IPS-18c (cell line): Measurements from ENCODE around the gene PRKAB2.
"Not testable (repeated sequence)": the region's sequence is repeated elsewhere in the genome, so short reads cannot be mapped to it uniquely, and the experiment has no call there.

ENCODE experiments used
- H3K4me3 ChIP-seq: 2 replicates; pipeline ENCODE4 v1.7.0; 2013; ENCODE audit warnings: low read depth, mild to moderate bottlenecking, low read length, moderate library complexity; ENCODE audit not compliant: insufficient read depth
- H3K9me3 ChIP-seq: one replicate; pipeline ENCODE4 v1.6.1; 2013; ENCODE audit warnings: mild to moderate bottlenecking, low read length, moderate library complexity; ENCODE audit not compliant: control insufficient read depth, insufficient read depth

The PRKAB2 gene

GRCh38 chr1:147129116-147129873 is 43.0 kb downstream of the PRKAB2 start:
- Histone ChIP-seq H3K4me3 (no peak overlapping the region), H3K9me3 (no peaks in the 10 kb centered on the region)

GRCh38 chr1:147124266-147124665 is 48.0 kb downstream of the PRKAB2 start:
- H3K4me3 ChIP-seq, result no peak overlapping the region
- H3K9me3 ChIP-seq, result no peaks in the 10 kb centered on the region

DNA sequence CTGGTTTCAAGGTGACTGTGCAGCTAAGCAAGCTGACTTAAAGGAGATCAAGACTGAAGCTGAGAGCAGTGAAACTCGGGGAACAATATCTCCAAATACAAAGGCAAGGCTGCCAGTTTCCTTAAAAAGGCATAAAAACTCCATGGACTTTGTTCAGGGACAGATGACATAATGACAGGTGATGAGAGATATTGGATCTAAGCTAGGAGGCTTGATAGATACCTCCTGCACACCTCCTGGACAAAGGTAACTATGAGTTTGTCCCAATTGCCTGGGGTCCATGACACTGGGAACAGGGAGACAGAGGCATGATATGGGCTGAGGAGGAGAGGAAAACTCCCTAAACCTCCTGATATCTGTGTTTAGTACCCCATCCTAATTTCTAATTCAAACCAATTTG is 55.2 kb downstream of the PRKAB2 start:
- H3K4me3 ChIP-seq, result no peak overlapping the region
- no peaks in the 10 kb centered on the region for H3K9me3 ChIP-seq

DNA sequence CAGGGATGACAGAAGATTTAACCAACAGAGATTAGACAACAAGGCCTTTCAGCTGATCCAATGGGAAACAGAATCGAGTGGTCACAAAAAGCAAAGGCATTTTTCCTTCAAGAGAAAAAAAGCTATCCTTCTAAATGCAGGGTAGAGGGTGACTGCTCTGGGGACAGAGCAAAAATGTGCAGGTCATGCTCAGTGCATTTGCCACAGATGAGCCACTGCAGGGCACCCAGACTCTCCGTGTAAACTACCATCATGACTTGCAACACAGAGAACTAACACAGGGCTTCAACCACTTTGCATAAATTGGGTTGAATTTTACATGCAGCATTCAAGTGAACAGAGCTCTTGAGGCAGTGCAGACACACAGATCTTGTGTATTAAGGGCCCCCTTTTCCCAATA is 56.8 kb downstream of the PRKAB2 start:
- H3K4me3 ChIP-seq, result no peak overlapping the region
- H3K9me3 ChIP-seq, result no peaks in the 10 kb centered on the region

DNA sequence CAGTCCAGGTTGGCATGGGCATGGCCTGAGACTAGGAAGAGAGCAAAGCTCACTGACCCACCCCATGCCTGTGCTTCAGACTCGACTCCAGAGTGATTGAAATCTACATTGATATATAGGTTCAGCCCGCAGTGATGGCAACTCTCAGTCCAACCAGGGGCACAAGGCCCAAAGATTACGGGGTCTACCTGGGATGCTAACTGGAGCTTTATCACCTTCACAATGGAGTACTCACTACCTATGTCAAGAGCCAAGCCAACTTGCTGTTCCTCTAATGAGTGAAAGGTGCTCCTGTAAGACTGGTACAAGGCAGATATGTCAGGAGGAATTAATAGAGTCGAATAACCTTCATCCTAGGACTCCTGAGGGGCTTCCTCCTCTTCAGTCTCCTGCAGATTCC is 57.2 kb downstream of the PRKAB2 start:
- H3K4me3 ChIP-seq, H3K9me3 ChIP-seq: not testable (repeated sequence)

DNA sequence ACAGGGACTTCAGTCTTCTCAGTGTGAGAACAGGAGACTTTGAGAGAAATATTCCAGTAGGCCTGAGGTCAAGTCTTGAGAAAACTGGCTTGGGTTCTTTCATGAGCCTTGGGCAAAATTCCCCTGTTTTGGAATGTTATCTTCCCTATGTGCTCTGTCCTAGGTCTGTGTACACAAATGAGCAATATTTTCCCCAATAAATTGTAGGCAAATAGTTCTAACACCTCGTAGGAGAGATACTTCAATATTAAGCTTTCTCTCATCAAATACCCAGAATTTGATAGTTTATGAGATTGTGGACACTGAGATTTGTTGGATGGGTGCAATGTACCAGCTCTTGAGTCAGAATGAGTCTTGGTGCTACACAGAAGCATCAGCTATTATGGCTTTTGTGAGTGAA is 57.9 kb downstream of the PRKAB2 start:
- H3K4me3 ChIP-seq, H3K9me3 ChIP-seq: not testable (repeated sequence)

GRCh38 chr1:147111381-147112130 is 60.7 kb downstream of the PRKAB2 start:
- H3K9me3 ChIP-seq, result no peaks in the 10 kb centered on the region
- H3K4me3 ChIP-seq, result no peak overlapping the region

DNA sequence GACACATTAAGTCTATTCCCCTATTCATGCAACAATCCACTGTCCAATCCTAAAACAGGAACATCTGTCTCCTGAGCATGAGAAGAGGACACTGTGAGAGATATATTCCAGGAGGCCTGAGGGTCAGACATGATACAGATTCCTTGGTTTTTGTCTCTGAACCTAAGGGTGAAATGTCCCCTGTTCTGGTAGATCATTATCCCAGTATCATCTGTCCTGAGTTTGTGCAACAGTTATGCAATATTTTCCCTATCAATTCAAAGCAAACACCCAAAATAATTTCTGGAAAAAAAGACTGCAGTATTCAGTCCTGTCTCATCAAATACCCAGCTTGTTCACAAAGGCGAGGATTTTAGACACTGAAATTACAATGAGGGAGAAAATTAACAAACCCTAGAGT is 61.4 kb downstream of the PRKAB2 start:
- no peaks in the 10 kb centered on the region for H3K9me3 ChIP-seq
- H3K4me3 ChIP-seq, result no peak overlapping the region

DNA sequence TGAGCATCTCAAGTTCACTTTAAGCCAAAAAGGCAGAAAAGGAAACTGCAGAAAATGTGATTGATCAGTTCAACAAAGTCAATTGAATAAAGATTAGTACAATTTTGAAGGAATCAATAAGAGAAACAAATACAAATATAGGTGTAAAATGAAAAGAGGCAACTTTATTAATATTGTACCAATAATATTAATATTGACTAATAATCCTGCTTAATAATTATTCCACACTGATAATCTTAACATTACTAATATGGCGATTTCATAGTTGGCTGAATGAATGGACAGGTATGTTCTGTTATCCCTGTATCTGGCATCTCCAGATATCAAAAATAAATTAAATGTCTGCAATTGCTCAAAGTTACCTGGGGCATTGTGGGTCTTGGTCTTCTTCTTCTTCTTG is 61.8 kb downstream of the PRKAB2 start:
- Histone ChIP-seq H3K9me3 (no peaks in the 10 kb centered on the region), H3K4me3 (no peak overlapping the region)

DNA sequence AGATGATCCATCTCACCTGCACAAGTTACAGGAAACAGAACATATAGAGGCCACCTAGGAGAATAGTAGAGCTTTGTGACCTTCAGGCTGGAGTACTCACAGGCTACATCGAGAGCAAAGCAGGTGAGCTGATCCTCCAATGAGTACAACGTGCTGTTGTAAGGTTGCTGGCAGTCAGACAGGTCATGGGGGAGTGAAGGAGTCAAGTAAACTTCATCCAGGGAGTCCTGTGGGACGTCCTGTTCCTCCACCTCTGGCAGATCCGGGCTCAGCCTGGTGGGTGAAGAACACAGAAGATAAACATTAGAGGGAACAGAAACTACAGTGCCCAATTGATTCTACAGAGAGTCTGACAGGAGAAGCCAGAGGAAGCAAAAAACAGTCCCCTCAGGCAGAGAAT is 62.5 kb downstream of the PRKAB2 start:
- no peaks in the 10 kb centered on the region for H3K9me3 ChIP-seq

GRCh38 chr1:147109041-147109440 is 63.2 kb downstream of the PRKAB2 start:
- Histone ChIP-seq H3K9me3 (no peaks in the 10 kb centered on the region), H3K4me3 (no peak overlapping the region)

More for the DNA sequence above, 62.5 kb downstream of the PRKAB2 start:
- H3K4me3 ChIP-seq, result no peak overlapping the region

DNA sequence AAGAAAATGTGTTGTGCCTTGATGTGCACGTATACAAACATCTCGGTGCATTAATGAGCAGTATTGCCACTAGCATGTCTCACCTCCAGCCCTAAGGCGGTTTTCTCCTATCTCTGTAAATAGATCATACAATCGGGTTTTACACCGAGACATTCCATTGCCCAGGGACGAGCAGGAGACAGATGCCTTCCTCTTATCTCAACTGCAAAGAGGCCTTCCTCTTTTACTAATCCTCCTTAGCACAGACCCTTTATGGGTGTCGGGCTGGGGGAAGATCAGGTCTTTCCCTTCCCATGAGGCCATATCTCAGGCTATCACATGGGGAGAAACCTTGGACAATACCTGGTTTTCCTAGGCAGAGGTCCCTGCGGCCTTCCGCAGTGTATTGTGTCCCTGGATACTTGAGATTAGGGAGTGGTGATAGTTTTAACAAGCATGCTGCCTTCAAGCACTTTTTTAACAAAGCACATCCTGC is 65.8 kb downstream of the PRKAB2 start:
- H3K4me3 ChIP-seq, H3K9me3 ChIP-seq: not testable (repeated sequence)

DNA sequence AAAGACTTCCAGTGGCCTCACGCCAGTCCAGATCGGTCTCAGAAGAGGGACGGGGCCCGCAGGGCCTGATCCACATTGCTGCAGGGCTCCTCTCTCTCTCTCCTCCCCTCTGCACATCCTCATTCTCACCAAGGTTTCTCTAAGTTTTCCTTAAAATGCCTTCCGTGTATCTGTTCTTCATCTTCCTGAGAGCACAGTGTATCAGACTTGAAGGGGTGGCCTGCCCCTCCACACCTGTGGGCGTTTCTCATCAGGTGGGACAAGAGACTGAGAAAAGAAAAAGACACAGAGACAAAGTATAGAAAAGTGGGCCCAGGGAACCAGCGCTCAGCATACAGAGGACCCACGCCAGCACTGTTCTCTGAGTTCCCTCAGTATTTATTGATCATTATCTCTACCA is 66.4 kb downstream of the PRKAB2 start:
- H3K4me3 ChIP-seq, result no peak overlapping the region
- no peaks in the 10 kb centered on the region for H3K9me3 ChIP-seq
